Non-pigmented ciliary epithelial cell (primary cell): ENCODE measurements around the gene FBP2.

Source experiments
- DNase-seq: peaks from one replicate; pipeline ENCODE4 v3.0.0-alpha.2; 2010; ENCODE audit warnings: low read depth

FBP2 gene

GRCh38 chr9:94593459-94594345 is at the start of gene FBP2:
Gene FBP2 (minus strand): TSS chr9:94593824. CDS start chr9:94593726, 98 bp downstream.
- DNase-seq = no peak

GRCh38 chr9:94643176-94643575 is 49.6 kb upstream of the FBP2 start:
- DNase-seq = no peak

- DNase-seq = no peak
These were observed 48.9 kb upstream of the FBP2 start for GRCh38 chr9:94642501-94642900.

- DNase-seq = no peak
These were observed 46.4 kb upstream of the FBP2 start for GRCh38 chr9:94639999-94640376.

GRCh38 chr9:94639061-94639998 is 45.7 kb upstream of the FBP2 start, which contains the start of gene FBP1:
Gene FBP1 (minus strand): TSS chr9:94639518. CDS start chr9:94639310, 208 bp downstream.
- DNase-seq = no peak

GRCh38 chr9:94638335-94639060 is 44.9 kb upstream of the FBP2 start:
- no peak for DNase-seq

- no peak for DNase-seq
These were observed 39.1 kb upstream of the FBP2 start for GRCh38 chr9:94632737-94633136.

GRCh38 chr9:94631599-94631998 is 38.0 kb upstream of the FBP2 start:
- DNase-seq = no peak

- no peak for DNase-seq
These were observed 37.2 kb upstream of the FBP2 start for GRCh38 chr9:94630833-94631232.

GRCh38 chr9:94630281-94630680 is 36.7 kb upstream of the FBP2 start:
- DNase-seq = no peak

GRCh38 chr9:94627287-94627686 is 33.7 kb upstream of the FBP2 start:
- DNase-seq = no peak

GRCh38 chr9:94625835-94626234 is 32.2 kb upstream of the FBP2 start:
- no peak for DNase-seq

- DNase-seq = no peak
These were observed 31.0 kb upstream of the FBP2 start for GRCh38 chr9:94624629-94625028.

GRCh38 chr9:94623253-94623652 is 29.6 kb upstream of the FBP2 start:
- no peak for DNase-seq

GRCh38 chr9:94622087-94622800 is 28.6 kb upstream of the FBP2 start:
- no peak for DNase-seq

GRCh38 chr9:94619026-94619425 is 25.4 kb upstream of the FBP2 start:
- no peak for DNase-seq

- no peak for DNase-seq
These were observed 19.4 kb upstream of the FBP2 start for GRCh38 chr9:94613003-94613402.

- DNase-seq = no peak
These were observed 18.4 kb upstream of the FBP2 start for GRCh38 chr9:94612071-94612470.

GRCh38 chr9:94611638-94612068 is 18.0 kb upstream of the FBP2 start:
- no peak for DNase-seq

- DNase-seq = no peak
These were observed 16.6 kb upstream of the FBP2 start for GRCh38 chr9:94610181-94610606.

GRCh38 chr9:94607423-94607691 is 13.7 kb upstream of the FBP2 start:
- DNase-seq = no peak
